HG03457 (cell line): ENCODE results near the gene SIGLEC12.
"Not testable (repeated sequence)": the region's sequence is repeated elsewhere in the genome, so short reads cannot be mapped to it uniquely, and the experiment has no call there.

ENCODE experiments used
- ATAC-seq: cut with Tn5 transposase; IDR thresholded peaks from one replicate; pipeline ENCODE4 v1.9.1; 2021; ENCODE audit warnings: moderate number of reproducible peaks; ENCODE audit not compliant: unreplicated experiment

The SIGLEC12 gene

GRCh38 chr19:51524666-51525264 is 23.2 kb upstream of the SIGLEC12 start:
- ATAC-seq, result no peak

- ATAC-seq, result no peak
These were observed 20.2 kb upstream of the SIGLEC12 start for GRCh38 chr19:51521781-51522180.

DNA sequence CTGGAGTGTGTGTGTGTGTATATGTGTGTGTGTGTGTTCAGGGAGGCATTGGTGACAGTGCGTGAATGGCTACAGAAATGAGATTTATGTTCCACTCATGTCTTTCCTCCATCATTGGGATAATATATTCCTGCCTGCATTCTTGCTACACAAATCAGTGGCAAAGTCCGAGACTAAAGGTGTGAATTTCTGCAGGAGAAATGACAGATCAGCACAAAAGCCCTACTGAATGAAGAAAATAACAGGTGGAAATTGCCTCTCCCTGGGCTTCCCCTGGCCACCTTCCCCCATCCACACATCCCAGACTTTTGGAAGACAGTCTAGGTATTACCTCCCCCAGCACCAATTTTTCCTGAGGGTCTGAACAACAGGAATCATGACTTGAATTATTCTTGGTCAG is 19.8 kb upstream of the SIGLEC12 start:
- ATAC-seq, result no peak

DNA sequence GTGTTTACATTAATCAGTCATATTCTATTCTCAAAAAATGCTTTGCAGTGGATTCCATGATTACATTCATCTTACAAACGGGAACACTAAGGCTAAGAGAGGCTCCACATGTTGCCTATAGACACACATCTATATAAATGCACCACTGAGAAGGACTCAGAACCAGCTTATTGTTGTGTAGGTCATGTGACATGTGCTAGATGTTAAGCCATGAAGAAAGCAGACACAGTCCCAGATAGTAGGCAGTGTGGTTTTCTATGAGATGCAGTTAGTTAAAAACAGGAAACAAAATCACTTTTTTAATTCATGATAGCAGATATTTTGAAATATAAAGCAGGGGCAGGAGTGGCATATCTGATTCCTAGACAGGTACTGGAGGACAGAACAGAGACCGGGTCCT is 19.1 kb upstream of the SIGLEC12 start:
- no peak for ATAC-seq

GRCh38 chr19:51514866-51515481 is 13.4 kb upstream of the SIGLEC12 start:
- ATAC-seq, result no peak

- no peak for ATAC-seq
These were observed 12.4 kb upstream of the SIGLEC12 start for GRCh38 chr19:51513968-51514367.

- ATAC-seq, result no peak
These were observed 9.8 kb upstream of the SIGLEC12 start for GRCh38 chr19:51511353-51511752.

DNA sequence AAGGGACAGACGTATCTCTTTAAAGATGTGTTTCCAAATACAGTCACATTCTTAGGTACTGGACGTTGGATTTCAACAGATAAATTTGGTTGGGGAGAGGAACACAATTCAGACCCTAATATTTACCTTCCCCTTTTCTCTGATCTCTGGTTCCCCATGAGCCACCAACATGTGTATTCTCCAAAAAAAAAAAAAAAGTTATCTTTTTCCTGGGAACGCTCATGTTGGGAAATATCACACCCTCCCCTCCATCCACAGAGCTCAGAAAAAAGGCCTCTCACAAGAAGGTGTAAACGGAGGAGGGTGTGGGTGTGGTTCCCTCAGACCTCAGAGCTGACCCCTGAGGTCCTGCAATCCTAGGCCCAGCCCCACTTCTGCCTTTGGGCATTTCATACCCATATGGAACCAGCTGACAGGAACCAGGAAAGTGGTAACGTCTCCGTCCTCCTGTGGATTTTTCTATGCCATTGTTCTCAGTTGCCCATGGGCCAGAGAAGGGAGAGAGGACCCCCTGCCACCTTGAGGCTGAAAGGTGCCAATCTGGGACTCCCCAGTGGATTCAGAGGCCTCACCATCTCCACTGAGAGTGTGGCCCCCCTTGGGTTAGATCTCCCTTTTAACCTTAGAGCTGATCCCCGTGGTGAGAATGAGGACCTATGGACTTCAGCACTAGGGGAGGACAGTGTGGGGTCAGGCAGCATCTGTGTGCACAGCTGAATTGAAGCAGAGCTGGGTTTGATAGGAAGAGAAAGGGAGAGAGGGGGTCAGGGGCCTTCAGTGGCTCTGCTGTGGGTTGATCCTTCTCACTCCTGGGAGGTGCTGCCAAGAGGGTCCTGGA is 8.4 kb upstream of the SIGLEC12 start:
- ATAC-seq, result no peak

DNA sequence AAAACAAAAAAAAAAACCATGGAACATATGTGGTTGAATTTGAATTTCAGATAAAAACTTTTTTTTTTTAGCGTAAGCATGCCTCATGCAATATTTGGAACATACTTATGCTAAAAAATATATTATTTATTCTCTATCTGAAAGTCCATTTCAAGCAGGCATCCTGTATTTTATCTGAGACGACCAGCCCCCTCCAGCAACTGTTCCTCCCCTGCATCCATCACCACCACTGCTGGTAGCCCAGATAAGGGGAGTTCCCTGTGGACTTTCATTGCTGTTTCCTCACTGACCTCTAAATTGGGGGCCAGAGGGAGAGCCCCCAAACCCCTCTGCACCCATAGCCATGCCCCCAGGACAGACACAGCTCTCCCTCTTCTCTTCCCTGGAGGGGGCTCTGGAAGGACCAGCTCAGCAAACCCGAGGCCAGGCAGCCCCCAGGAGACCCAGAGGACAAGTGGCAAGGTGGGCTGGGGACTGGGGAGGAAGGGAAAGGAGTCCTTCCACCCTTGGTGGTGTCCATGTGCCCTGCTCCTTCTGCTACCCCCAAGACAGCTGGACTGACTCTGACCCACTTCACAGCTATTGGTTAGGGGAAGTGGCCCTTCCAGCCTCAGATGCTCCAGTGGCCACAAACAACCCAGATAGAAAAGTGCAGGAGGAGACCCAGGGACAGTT is 6.6 kb upstream of the SIGLEC12 start:
- no peak for ATAC-seq

DNA sequence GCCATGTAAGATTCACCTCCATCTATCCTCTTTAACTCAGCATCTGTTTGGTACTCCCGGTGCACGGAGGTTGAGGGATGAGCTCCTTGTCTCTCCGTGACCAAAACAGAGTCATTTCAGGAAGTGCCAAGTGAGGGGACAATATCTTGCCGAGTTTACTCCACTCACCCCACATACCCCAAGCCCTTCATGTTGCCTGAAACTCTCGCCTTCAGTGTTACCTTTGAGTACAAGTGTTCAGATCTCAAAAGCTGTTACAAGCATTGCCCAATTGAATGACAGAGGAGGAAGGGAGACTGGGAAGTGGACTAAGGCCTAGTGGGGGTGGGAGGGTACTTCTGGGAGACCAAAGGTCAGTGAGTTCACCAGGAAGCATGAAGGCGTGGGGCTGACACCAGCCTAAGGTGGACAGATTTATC is 6.0 kb upstream of the SIGLEC12 start:
- no peak for ATAC-seq

GRCh38 chr19:51507192-51507591 is 5.6 kb upstream of the SIGLEC12 start:
- ATAC-seq, result no peak

- no peak for ATAC-seq
These were observed 4.3 kb upstream of the SIGLEC12 start for GRCh38 chr19:51505904-51506303.

GRCh38 chr19:51503896-51504295 is 2.3 kb upstream of the SIGLEC12 start:
- ATAC-seq, result no peak

GRCh38 chr19:51503286-51503817 is 1.8 kb upstream of the SIGLEC12 start:
- no peak for ATAC-seq

- ATAC-seq, result not testable (repeated sequence)
These were observed 669 bp downstream of the SIGLEC12 start for GRCh38 chr19:51500931-51501330.

GRCh38 chr19:51497666-51498065 is 3.9 kb downstream of the SIGLEC12 start:
- ATAC-seq, result no peak

- ATAC-seq, result no peak
These were observed 7.8 kb downstream of the SIGLEC12 start for GRCh38 chr19:51493776-51494175.

DNA sequence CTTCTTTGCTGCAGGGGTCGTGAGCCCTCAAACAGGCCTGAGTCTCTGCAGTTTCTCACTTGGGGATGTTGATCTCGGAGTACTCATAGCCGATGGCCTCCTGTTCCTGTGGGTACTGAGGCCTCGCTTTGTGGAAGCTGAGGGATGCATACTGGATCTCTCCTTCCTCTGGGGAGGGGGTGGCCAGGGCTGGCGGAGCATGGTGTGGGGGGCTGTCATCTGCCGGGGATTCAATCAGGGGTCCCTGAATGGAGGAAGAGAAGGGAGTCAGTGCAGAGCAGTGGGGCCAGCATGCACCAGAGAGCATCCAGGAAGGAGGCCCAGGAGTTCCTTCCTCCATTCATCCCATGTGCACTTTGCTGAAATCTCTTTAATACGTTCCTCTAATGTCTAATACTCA is 10.0 kb downstream of the SIGLEC12 start:
- ATAC-seq, result no peak

DNA sequence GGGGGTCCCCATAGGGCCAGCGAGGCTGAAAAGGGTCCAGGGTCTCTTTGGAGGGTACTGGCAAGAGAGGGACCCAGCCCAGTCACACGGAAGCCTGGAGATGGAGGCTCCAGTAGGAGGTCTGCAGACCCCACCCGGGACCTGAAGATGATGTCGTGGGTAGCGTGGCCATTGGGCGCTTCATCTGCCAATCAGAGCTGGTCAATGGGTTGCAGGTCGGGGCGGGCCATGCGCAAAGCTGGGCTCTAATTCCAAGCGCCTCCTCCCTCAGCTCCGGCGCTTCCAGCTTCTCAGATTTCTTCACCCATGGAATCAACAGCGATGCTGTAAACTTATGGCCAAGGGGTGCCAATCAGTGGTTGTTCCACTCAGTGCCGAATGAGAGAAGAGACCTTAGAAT is 10.9 kb downstream of the SIGLEC12 start:
- ATAC-seq, result no peak

DNA sequence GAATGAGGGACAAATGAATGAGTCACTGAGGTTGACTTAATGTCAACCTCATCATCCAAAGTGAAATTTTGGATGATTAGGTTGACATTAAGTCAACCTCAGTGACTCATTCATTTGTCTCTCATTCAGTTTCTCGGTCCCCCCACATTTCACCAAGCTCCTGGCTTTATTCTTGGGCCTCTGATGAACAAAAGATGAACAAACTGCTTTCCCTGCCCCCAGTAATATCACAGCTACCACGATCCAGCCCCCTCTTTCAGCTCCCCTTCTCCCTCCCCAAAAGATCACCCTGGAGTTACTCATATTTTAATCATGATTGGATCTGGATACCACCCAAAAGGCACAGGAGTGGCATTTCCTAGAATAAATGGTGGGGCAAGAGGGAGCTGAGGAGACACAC is 12.5 kb downstream of the SIGLEC12 start:
- no peak for ATAC-seq

DNA sequence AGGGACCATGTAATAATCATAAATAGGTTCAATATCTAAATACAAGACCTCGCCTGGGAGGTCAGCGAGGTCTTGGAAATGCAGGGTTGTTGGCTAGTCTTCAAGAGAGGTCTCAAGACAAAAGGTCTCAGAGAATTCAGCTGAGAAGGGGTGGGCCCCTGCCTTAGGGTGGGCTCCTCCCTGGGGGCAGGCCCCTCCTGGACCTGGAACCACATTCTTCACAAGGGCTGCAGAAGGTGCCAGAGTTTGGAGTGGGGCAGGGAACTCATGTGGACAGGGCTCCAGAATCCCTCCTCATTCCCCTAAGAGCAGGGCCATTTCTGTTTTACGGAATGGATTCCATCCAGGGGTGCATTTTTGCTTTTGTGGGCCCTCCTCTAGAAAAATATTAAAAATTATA is 13.1 kb downstream of the SIGLEC12 start:
- ATAC-seq, result no peak
